Stomach (tissue), 4 donors: ENCODE data around the gene EML4.

Experiments used
- CTCF ChIP-seq, 7 experiments: fragments of 450-650 bp in 4 of 7; fragments of 200-600 bp in 3 of 7; sonication (generic) in 3 of 7; IDR thresholded peaks; one replicate each; pipeline ENCODE4 v1.5.1; 2016 to 2019; ENCODE audit warnings: antibody characterized with exemption in 7 of 7, control low read depth in 2 of 7, mild to moderate bottlenecking in 1 of 7
- POLR2A ChIP-seq, 4 donors: fragments of 450-650 bp; IDR thresholded peaks; one replicate each; pipeline ENCODE4 v1.6.1; 2016; ENCODE audit warnings: antibody characterized with exemption in 4 of 4, control low read depth in 2 of 4, mild to moderate bottlenecking in 1 of 4, moderate library complexity in 1 of 4
- POLR2AphosphoS5 ChIP-seq, 3 donors: sonication (generic); formaldehyde crosslinking; IDR thresholded peaks; one replicate each; pipeline ENCODE4 v1.6.1; 2016; ENCODE audit warnings: antibody characterized with exemption in 3 of 3

- TF ChIP-seq CTCF (IDR thresholded peaks at IDR 0.05), result no peak
- no peak for TF ChIP-seq POLR2A (IDR thresholded peaks at IDR 0.05)
- TF ChIP-seq POLR2AphosphoS5 (IDR thresholded peaks at IDR 0.05), result no peak
Measured at GRCh38 chr2:42191285-42192009, 22.3 kb downstream of the EML4 start.
